ENCODE results near the gene TRIM41.

GRCh38 chr5:181217803-181218062 lies 5.3 kb upstream of the TRIM41 start:
- TF ChIP-seq ZSCAN29 (IDR thresholded peaks at IDR 0.05) (no peak), TBP (optimal IDR thresholded peaks at IDR 0.05; ENCODE audit: low read depth, low read length) (no peak), CTCF (IDR thresholded peaks at IDR 0.05 in 2 of 3, conservative IDR thresholded peaks at IDR 0.05 in 1 of 3; ENCODE audit: insufficient read depth in 2 of 3, low read depth in 1 of 3, low read length in 3 of 3) (0 out of 6 replicates have a peak, but pooled peaks of 1 of the 3 experiments have one; percentile 4), THAP7 (CRISPR knock-in tag; IDR thresholded peaks at IDR 0.05) (no peak), ZBTB8A (IDR thresholded peaks at IDR 0.05; ENCODE audit: partially characterized antibody) (no peak), AFF4 (CRISPR knock-in tag; IDR thresholded peaks at IDR 0.05) (no peak), SRF (CRISPR knock-in tag; IDR thresholded peaks at IDR 0.05) (no peak), ZBTB5 (IDR thresholded peaks at IDR 0.05) (no peak), ZNF24 (IDR thresholded peaks at IDR 0.05) (no peak)

Measured in K562 (cell line).